Loucy (cell line): ENCODE measurements around the gene NAT9.

ENCODE experiments used
- CTCF ChIP-seq: fragments of 200-600 bp; sonication (generic); conservative IDR thresholded peaks from 2 replicates; pipeline ENCODE4 v1.5.1; 2014; ENCODE audit warnings: mild to moderate bottlenecking, antibody characterized with exemption, low read length
- EZH2phosphoT487 ChIP-seq: fragments of 200-600 bp; IDR thresholded peaks from 2 replicates; pipeline ENCODE4 v1.6.1; 2018; ENCODE audit warnings: antibody characterized with exemption, mild to moderate bottlenecking, moderate library complexity, borderline replicate concordance

- TF ChIP-seq CTCF: no peak
- no peak for TF ChIP-seq EZH2phosphoT487
These were observed 2.3 kb downstream of the NAT9 start for GRCh38 chr17:74773871-74774286.
